Skeletal muscle tissue (tissue), 4 donors: ENCODE data around the gene ALS2CL. TPM values are rescaled to one million over a fixed set of nuclear protein-coding genes. Genes with fewer than 3 reads are reported as not detected.

Experiments
- H3K27ac ChIP-seq: one replicate; pipeline ENCODE4 v1.7.0; 2013; ENCODE audit warnings: mild to moderate bottlenecking, low read depth, low read length, inconsistent platforms
- H3K27me3 ChIP-seq, 3 donors: one replicate each; pipeline ENCODE4 v1.7.0; 2013; ENCODE audit warnings: low read length in 3 of 3; ENCODE audit not compliant: control insufficient read depth in 3 of 3, insufficient read depth in 3 of 3
- H3K36me3 ChIP-seq, 3 donors: one replicate each; pipeline ENCODE4 v1.7.0; 2013; ENCODE audit warnings: low read length in 3 of 3; ENCODE audit not compliant: control insufficient read depth in 3 of 3, insufficient read depth in 3 of 3
- H3K4me1 ChIP-seq, 3 donors: one replicate each; pipeline ENCODE4 v1.7.0; 2013; ENCODE audit warnings: low read length in 3 of 3, mild to moderate bottlenecking in 3 of 3; ENCODE audit not compliant: control insufficient read depth in 3 of 3, insufficient read depth in 3 of 3
- H3K4me3 ChIP-seq, 3 donors: one replicate each; pipeline ENCODE4 v1.7.0; 2013; ENCODE audit warnings: low read length in 3 of 3
- H3K9ac ChIP-seq, 3 donors: one replicate each; pipeline ENCODE4 v1.7.0; 2013; ENCODE audit warnings: low read length in 3 of 3, mild to moderate bottlenecking in 3 of 3, moderate library complexity in 2 of 3, low read depth in 1 of 3
- H3K9me3 ChIP-seq, 3 donors: one replicate each; pipeline ENCODE4 v1.7.0; 2013; ENCODE audit warnings: low read length in 3 of 3; ENCODE audit not compliant: control insufficient read depth in 3 of 3
- total RNA-seq: library from RNA; depleted of rRNA; stranded (reverse); fragments of >200 nt; gene quantifications from one replicate; pipeline ENCODE4 v1.2.3, GENCODE V29; 2014
- donor health status: Osteomylitis.

The ALS2CL gene
- total RNA-seq, 1 donor from 2014 or later, result 5.2 TPM

DNA sequence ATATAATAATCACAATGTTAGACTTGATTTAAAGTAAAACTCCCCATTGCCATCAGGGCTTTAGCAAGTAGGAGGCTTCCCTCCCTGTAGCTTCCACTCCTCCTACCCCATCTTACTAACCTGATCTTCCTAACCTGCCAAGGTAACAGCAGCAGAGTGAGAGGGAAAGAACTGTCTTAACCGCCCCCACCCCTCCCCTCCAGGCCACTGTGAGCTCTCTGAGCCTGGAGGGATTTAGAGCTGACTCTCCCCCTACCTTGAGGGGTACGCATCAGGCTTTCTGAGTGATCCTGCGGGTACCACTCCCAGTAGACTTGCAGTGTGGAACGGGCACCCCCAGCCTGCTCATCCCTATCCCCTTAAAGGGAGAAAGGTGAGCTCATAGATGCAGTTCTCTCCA is 35.6 kb upstream of the ALS2CL start:
- no peak overlapping the region for H3K9ac ChIP-seq
- no peaks in the 10 kb centered on the region for H3K36me3 ChIP-seq
- no peak overlapping the region for H3K4me3 ChIP-seq

GRCh38 chr3:46725621-46726314 is 32.3 kb upstream of the ALS2CL start:
- Histone ChIP-seq H3K9me3 (no peaks in the 10 kb centered on the region), H3K4me3 (no peak overlapping the region), H3K27me3 (no peaks in the 10 kb centered on the region), H3K9ac (no peak overlapping the region), H3K4me1 (no peaks in the 10 kb centered on the region), H3K36me3 (no peaks in the 10 kb centered on the region), H3K27ac (no peak overlapping the region)

More for the DNA sequence above, 35.6 kb upstream of the ALS2CL start:
- H3K9me3 ChIP-seq, result no peaks in the 10 kb centered on the region
- H3K27me3 ChIP-seq, result peaks cover 0 to 5% (median 0%) of the 10 kb centered on the region in 3 donors
- H3K27ac ChIP-seq, result no peak overlapping the region
- no peaks in the 10 kb centered on the region for H3K4me1 ChIP-seq

GRCh38 chr3:46724424-46724823 is 30.9 kb upstream of the ALS2CL start:
- peaks cover 0 to 4% (median 2%) of the 10 kb centered on the region in 3 donors for H3K27me3 ChIP-seq
- no peak overlapping the region for H3K4me3 ChIP-seq
- H3K27ac ChIP-seq, result no peak overlapping the region
- H3K9me3 ChIP-seq, result no peaks in the 10 kb centered on the region
- no peaks in the 10 kb centered on the region for H3K4me1 ChIP-seq
- H3K36me3 ChIP-seq, result no peaks in the 10 kb centered on the region
- no peak overlapping the region for H3K9ac ChIP-seq

DNA sequence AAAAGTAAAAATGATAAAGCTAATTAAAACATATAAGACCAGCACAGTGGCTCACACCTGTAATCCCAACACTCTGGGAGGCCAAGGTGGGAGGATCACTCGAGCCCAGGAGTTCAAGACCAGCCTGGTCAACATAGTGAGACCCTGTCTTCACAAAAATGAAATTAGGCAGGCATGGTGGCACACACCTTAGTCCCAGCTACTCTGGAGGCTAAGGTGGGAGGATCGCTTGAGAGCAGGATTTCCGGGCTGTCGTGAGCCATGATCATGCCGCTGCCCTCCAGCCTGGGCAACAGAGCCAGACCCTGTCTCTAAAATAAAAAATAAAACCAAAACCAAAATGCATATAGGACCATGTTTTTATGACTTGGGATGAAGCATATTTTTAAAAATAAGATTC is 29.0 kb upstream of the ALS2CL start:
- H3K36me3 ChIP-seq, result no peaks in the 10 kb centered on the region
- H3K4me3 ChIP-seq, result no peak overlapping the region
- H3K27me3 ChIP-seq, result peaks cover 0 to 14% (median 13%) of the 10 kb centered on the region in 3 donors
- H3K9me3 ChIP-seq, result no peaks in the 10 kb centered on the region
- no peak overlapping the region for H3K27ac ChIP-seq
- H3K9ac ChIP-seq, result no peak overlapping the region
- no peaks in the 10 kb centered on the region for H3K4me1 ChIP-seq

- Histone ChIP-seq H3K9ac (no peak overlapping the region), H3K36me3 (no peaks in the 10 kb centered on the region), H3K4me1 (no peaks in the 10 kb centered on the region), H3K27me3 (peaks cover 0 to 15% (median 15%) of the 10 kb centered on the region in 3 donors), H3K9me3 (no peaks in the 10 kb centered on the region), H3K4me3 (no peak overlapping the region), H3K27ac (no peak overlapping the region)
These were observed 27.5 kb upstream of the ALS2CL start for GRCh38 chr3:46721009-46721408.

DNA sequence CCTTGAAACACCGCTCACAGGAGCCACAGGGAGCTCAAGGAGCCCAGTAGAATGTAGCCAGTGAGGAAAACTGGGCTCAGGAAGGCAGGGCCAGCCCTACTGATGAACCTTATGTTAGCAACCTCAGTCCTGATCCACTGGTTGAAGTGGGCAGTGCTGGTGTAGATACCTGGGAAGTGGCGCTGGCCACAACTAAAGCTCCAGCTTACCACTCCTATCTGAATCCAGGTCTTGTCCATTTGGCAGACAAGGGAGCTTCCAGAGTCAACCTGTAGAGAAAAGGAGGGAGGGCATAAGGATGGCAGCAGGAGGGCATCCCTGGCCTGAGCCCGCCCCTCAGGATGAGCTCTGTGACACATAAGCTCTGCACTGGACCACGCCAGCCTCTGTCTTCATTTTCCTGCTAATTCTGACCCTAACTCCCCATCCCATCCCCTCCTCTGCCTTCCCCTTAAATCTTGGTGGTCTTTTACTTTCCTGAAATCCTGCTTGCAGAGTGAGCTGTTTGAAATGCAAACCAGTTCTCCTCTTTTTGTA is 26.3 kb upstream of the ALS2CL start:
- H3K27me3 ChIP-seq, result peaks cover 0 to 19% (median 15%) of the 10 kb centered on the region in 3 donors
- H3K36me3 ChIP-seq, result no peaks in the 10 kb centered on the region
- H3K27ac ChIP-seq, result no peak overlapping the region
- no peaks in the 10 kb centered on the region for H3K4me1 ChIP-seq
- H3K4me3 ChIP-seq, result no peak overlapping the region
- H3K9me3 ChIP-seq, result no peaks in the 10 kb centered on the region
- no peak overlapping the region for H3K9ac ChIP-seq

- no peaks in the 10 kb centered on the region for H3K9me3 ChIP-seq
- no peaks in the 10 kb centered on the region for H3K4me1 ChIP-seq
- peaks cover 0 to 19% (median 15%) of the 10 kb centered on the region in 3 donors for H3K27me3 ChIP-seq
- no peak overlapping the region for H3K27ac ChIP-seq
- H3K9ac ChIP-seq, result no peak overlapping the region
- no peak overlapping the region for H3K4me3 ChIP-seq
- H3K36me3 ChIP-seq, result no peaks in the 10 kb centered on the region
These were observed 25.6 kb upstream of the ALS2CL start for GRCh38 chr3:46719044-46719565.

GRCh38 chr3:46717447-46718231 is 24.2 kb upstream of the ALS2CL start, which contains the start of gene PRSS50:
Gene PRSS50, minus strand, starts transcription at chr3:46717869. Its CDS starts 45 bp downstream, at chr3:46717824.
- H3K36me3 ChIP-seq, result no peaks in the 10 kb centered on the region
- H3K9ac ChIP-seq, result no peak within 1 kb of the TSS
- H3K9me3 ChIP-seq, result no peaks in the 10 kb centered on the region
- peaks cover 0 to 19% (median 15%) of the 10 kb centered on the region in 3 donors for H3K27me3 ChIP-seq
- no peaks in the 10 kb centered on the region for H3K4me1 ChIP-seq
- no peak within 1 kb of the TSS for H3K4me3 ChIP-seq
- no peak within 1 kb of the TSS for H3K27ac ChIP-seq

- H3K27me3 ChIP-seq, result peaks cover 0 to 19% (median 15%) of the 10 kb centered on the region in 3 donors
- H3K27ac ChIP-seq, result no peak overlapping the region
These were observed 23.3 kb upstream of the ALS2CL start for GRCh38 chr3:46716461-46717441.

More at GRCh38 chr3:46716461-46717441, 23.3 kb upstream of the ALS2CL start:
- no peak overlapping the region for H3K9ac ChIP-seq
- H3K4me1 ChIP-seq, result peaks cover 0 to 3% (median 0%) of the 10 kb centered on the region in 3 donors
- no peaks in the 10 kb centered on the region for H3K36me3 ChIP-seq
- H3K4me3 ChIP-seq, result no peak overlapping the region
- H3K9me3 ChIP-seq, result no peaks in the 10 kb centered on the region
